K562 (cell line): ENCODE data around the gene ERVK3-1. TPM values are rescaled to one million over a fixed set of nuclear protein-coding genes. Genes with fewer than 3 reads are reported as not detected.

Experiments
- ARID2 ChIP-seq: fragments of 450-650 bp; IDR thresholded peaks from 2 replicates; pipeline ENCODE4 v1.6.1; 2017; ENCODE audit warnings: antibody characterized with exemption, mild to moderate bottlenecking
- ATF1 ChIP-seq, 2 experiments: fragments of 450-650 bp in 1 of 2; IDR thresholded peaks; 2 replicates each; pipeline ENCODE4 v1.6.1; 2016; ENCODE audit warnings: missing compliant biosample characterization in 1 of 2, missing genetic modification characterization in 1 of 2
- CHCHD3 ChIP-seq: fragments of 250-450 bp; sonication (Bioruptor Pico); IDR thresholded peaks from 2 replicates; pipeline ENCODE4 v2.1.2; 2022; ENCODE audit warnings: mild to moderate bottlenecking
- CHD1 ChIP-seq: fragments of 200-600 bp; sonication (generic); IDR thresholded peaks from one replicate; pipeline ENCODE4 v1.6.1; 2012; ENCODE audit warnings: mild to moderate bottlenecking, moderate library complexity, low read length, inconsistent platforms
- ETV6 ChIP-seq, 3 experiments: fragments of 150-350 bp in 1 of 3; sonication (generic) in 1 of 3; formaldehyde crosslinking in 1 of 3; IDR thresholded peaks; 2 replicates each; pipeline versions ENCODE4 v1.6.1 to v1.8.0; 2014 to 2022; ENCODE audit warnings: borderline replicate concordance in 2 of 3, low read depth in 2 of 3, antibody characterized with exemption in 1 of 3, low read length in 1 of 3, mild to moderate bottlenecking in 1 of 3, missing genetic modification reagents in 1 of 3
- LCOR ChIP-seq: sonication (generic); formaldehyde crosslinking; IDR thresholded peaks from 2 replicates; pipeline ENCODE4 v1.8.0; 2022; ENCODE audit warnings: mild to moderate bottlenecking, missing genetic modification reagents
- NFE2 ChIP-seq: IDR thresholded peaks from 2 replicates; pipeline ENCODE4 v1.6.1; 2014; ENCODE audit warnings: antibody characterized with exemption, low read depth
- NRF1 ChIP-seq, 2 experiments: fragments of 450-650 bp; IDR thresholded peaks in 1 of 2; conservative IDR thresholded peaks in 1 of 2; 2 replicates each; pipeline ENCODE4 v1.6.1; 2014; ENCODE audit warnings: mild to moderate bottlenecking in 2 of 2
- RBFOX2 ChIP-seq: fragments of 200-400 bp; formaldehyde crosslinking; IDR thresholded peaks from 2 replicates; pipeline ENCODE4 v1.6.1; 2017; ENCODE audit warnings: low read depth, mild to moderate bottlenecking, low read length, moderate library complexity
- REST ChIP-seq, 2 experiments: fragments of 450-650 bp; formaldehyde crosslinking in 1 of 2; IDR thresholded peaks; 2 replicates each; pipeline versions ENCODE4 v1.4.0 to v1.6.1; 2014 to 2020; ENCODE audit warnings: mild to moderate bottlenecking in 2 of 2, borderline replicate concordance in 1 of 2, low read depth in 1 of 2
- RFX1 ChIP-seq: fragments of 450-650 bp; IDR thresholded peaks from 2 replicates; pipeline ENCODE4 v1.6.1; 2016; ENCODE audit warnings: mild to moderate bottlenecking, moderate library complexity
- SMAD2 ChIP-seq: fragments of 150-350 bp; IDR thresholded peaks from 2 replicates; pipeline ENCODE4 v1.6.1; 2014; ENCODE audit warnings: low read depth, mild to moderate bottlenecking, low read length
- ZNF766 ChIP-seq: fragments of 200-800 bp; sonication (Bioruptor generic); conservative IDR thresholded peaks from 2 replicates; pipeline ENCODE4 v1.6.1; 2016; ENCODE audit warnings: missing genetic modification characterization, missing compliant biosample characterization
- polyA plus RNA-seq, 8 experiments: library from polyadenylated mRNA; depleted of rRNA in 4 of 8; stranded (reverse) in 5 of 8; unstranded in 3 of 8; fragments of >200 nt; fragmentation: Nextera tagmentation in 2 of 8; fragmentation: Illumina TruSeq in 1 of 8; extraction: Ambion mirVana in 2 of 8; extraction: Trizol in 1 of 8; gene quantifications; 2 replicates each; pipeline versions ENCODE4 v1.2.1 to v1.2.3, GENCODE V29; 2011 to 2014; ENCODE audit warnings: inconsistent platforms in 1 of 8, missing spikeins in 1 of 8
- total RNA-seq, 7 experiments: library from RNA; depleted of rRNA in 6 of 7; stranded (reverse); fragments of >200 nt in 6 of 7; fragmentation: Illumina TruSeq in 2 of 7; extraction: Trizol in 2 of 7; gene quantifications; 2 replicates each; pipeline versions ENCODE4 v1.2.1 to v1.2.3, GENCODE V29; 2011 to 2021; ENCODE audit warnings: low replicate concordance in 1 of 7
- TF ChIP-seq, protein P1 (sequence below), 2 experiments: fragments of 450-650 bp; conservative IDR thresholded peaks; 2 replicates each; pipeline ENCODE4 v1.6.1; 2017; ENCODE audit warnings: mild to moderate bottlenecking in 2 of 2, moderate library complexity in 2 of 2
- TF ChIP-seq, protein P2 (sequence below): IDR thresholded peaks from 2 replicates; pipeline ENCODE4 v1.6.1; 2014; ENCODE audit warnings: antibody characterized with exemption

Gene ERVK3-1
- total and polyA plus RNA-seq, 9 of the 15 experiments (the other 6 are each of a cell fraction or from before 2014, with no cell fraction given) = 87.6 to 299 (median 119) TPM

- TF ChIP-seq LCOR = peak; percentile 66
- TF ChIP-seq NFE2 = no peak
- TF ChIP-seq, protein P1, sequence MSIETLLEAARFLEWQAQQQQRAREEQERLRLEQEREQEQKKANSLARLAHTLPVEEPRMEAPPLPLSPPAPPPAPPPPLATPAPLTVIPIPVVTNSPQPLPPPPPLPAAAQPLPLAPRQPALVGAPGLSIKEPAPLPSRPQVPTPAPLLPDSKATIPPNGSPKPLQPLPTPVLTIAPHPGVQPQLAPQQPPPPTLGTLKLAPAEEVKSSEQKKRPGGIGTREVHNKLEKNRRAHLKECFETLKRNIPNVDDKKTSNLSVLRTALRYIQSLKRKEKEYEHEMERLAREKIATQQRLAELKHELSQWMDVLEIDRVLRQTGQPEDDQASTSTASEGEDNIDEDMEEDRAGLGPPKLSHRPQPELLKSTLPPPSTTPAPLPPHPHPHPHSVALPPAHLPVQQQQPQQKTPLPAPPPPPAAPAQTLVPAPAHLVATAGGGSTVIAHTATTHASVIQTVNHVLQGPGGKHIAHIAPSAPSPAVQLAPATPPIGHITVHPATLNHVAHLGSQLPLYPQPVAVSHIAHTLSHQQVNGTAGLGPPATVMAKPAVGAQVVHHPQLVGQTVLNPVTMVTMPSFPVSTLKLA (conservative IDR thresholded peaks at IDR 0.05) = peak; percentile 69 to 86
- TF ChIP-seq CHD1 = peak; percentile 95
- no peak for TF ChIP-seq ATF1 (CRISPR knock-in tag; IDR thresholded peaks at IDR 0.05)
- TF ChIP-seq ATF1 (tag; IDR thresholded peaks at IDR 0.05) = peak; percentile 62; the same call in 1 of the 2 replicates
- no peak for TF ChIP-seq ETV6 (IDR thresholded peaks at IDR 0.05; ENCODE audit: borderline replicate concordance in 1 of 2, low read depth in 2 of 2, low read length in 1 of 2)
- no peak for TF ChIP-seq ETV6 (CRISPR knock-in tag; IDR thresholded peaks at IDR 0.05; ENCODE audit: borderline replicate concordance)
- no peak for TF ChIP-seq RFX1
- peak; percentile 74; the same call in 1 of the 2 replicates for TF ChIP-seq CHCHD3 (CRISPR knock-in tag)
- TF ChIP-seq NRF1 (conservative IDR thresholded peaks at IDR 0.05 in 1 of 2, IDR thresholded peaks at IDR 0.05 in 1 of 2) = peak; percentile 92 to 93
- TF ChIP-seq, protein P2, sequence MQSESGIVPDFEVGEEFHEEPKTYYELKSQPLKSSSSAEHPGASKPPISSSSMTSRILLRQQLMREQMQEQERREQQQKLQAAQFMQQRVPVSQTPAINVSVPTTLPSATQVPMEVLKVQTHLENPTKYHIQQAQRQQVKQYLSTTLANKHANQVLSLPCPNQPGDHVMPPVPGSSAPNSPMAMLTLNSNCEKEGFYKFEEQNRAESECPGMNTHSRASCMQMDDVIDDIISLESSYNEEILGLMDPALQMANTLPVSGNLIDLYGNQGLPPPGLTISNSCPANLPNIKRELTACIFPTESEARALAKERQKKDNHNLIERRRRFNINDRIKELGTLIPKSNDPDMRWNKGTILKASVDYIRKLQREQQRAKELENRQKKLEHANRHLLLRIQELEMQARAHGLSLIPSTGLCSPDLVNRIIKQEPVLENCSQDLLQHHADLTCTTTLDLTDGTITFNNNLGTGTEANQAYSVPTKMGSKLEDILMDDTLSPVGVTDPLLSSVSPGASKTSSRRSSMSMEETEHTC = no peak; the same call in 1 of the 2 replicates
- peak; percentile 76; the same call in 1 of the 2 replicates for TF ChIP-seq ZNF766 (CRISPR knock-in tag)
- TF ChIP-seq SMAD2 = no peak
- peak; percentile 30; the same call in 1 of the 2 replicates for TF ChIP-seq REST (IDR thresholded peaks at IDR 0.05; ENCODE audit: borderline replicate concordance)
- peak; percentile 54; the same call in 1 of the 2 replicates for TF ChIP-seq REST (CRISPR knock-in tag; IDR thresholded peaks at IDR 0.05; ENCODE audit: low read depth)
- no peak for TF ChIP-seq ARID2
- TF ChIP-seq RBFOX2 = peak; percentile 85
Observed at GRCh38 chr19:58279042-58279924, 25.9 kb upstream of the ERVK3-1 start (continued).
